NCI-H82 treated with DMSO at 0.1 percent for 48 hours (cell line): Measurements from ENCODE around the gene SMS.

ENCODE experiments used
- DNase-seq: peaks from one replicate; lab custom pipeline; 2025; ENCODE audit not compliant: unreplicated experiment; lab: John Stamatoyannopoulos, UW

The SMS gene

DNA sequence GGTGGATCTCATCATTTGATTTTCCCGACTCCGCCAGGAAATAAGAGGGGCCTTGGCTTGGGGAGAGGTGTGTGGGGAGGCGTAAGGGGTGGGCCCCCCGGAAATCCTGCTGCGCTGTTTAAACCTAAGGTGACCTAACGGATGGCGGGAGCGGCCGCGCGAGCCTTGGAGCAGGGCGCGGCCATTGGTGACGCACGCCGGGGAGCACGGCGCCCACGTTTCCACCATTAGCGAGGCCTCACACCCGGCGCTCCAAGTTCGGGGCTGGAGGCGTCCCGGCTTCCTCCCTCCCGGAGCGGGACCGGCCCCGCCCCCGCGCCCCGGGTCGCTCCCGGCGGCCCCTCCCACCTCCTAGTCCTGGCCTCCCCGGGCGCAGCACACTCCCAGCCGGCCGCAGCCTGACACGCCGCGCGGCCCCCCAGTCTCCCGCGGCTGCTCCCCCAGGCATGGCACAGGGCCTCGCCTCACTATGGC lies at the start of gene SMS:
TSS of gene SMS (plus strand) at position 354 of the 474 bp plus-strand sequence. CDS start at position 470, 116 bp downstream.
- peak; percentile 24 for DNase-seq

- DNase-seq = no peak
Observed at GRCh38 chrX:21905313-21905712, 35.2 kb upstream of the SMS start.

- DNase-seq = no peak
Observed at GRCh38 chrX:21905953-21906352, 34.6 kb upstream of the SMS start.

DNA sequence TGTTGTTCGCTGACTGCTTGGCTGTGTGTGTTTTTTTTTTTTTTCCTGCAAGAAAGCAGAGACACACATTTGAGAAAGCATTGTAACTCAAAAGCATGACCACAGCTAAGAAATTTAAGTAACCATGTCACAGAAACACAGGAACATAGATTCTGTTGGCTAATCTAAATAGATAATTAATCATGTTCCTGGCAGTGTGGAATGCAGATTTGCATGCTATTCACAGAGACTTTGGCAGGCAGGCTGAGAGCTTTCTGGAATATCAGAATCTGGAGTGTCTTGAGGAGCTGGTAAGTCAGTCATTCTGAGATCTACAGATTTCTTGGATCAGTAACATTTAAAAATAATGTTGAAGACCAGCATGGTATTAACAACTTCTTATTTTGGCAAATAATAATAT lies 33.2 kb upstream of the SMS start:
- DNase-seq = no peak

DNA sequence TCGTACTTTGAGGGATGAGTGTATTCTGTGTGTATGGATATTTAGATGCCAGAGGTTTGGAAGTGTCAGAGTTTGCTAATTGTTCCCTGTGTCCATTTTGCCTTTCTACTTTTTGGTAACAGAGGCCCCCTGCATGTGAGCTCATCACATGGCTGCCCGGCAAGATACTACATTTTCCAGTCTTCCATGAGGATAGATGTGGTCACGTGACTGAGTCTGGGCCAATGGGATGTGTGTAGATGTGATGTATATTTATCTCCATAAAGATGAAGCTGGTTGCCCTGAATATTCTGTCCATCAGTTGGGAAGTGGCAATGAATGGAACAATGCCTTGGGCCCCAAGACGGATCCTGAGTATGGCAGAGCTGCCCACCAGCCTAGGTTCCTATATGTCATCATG lies 29.0 kb upstream of the SMS start:
- DNase-seq = no peak

DNA sequence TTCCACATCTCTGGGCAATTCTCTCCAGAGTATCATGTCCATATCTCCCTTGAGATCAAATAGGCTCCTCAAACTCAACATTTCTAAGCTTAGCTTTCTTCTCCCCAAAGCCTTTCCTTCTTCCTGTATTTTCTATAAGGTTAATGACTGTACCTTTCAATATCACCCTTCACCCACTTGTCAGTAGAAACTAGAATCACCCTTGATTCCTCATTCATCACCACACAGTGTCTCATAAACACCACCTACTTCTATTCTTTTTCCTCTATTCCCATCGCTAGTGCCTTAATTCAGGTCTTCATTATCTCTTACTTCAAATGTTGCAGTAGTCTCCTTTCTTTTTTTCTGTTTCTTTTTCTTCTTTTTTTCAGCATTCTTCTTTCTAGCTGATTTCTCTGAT lies 28.3 kb upstream of the SMS start:
- no peak for DNase-seq

DNA sequence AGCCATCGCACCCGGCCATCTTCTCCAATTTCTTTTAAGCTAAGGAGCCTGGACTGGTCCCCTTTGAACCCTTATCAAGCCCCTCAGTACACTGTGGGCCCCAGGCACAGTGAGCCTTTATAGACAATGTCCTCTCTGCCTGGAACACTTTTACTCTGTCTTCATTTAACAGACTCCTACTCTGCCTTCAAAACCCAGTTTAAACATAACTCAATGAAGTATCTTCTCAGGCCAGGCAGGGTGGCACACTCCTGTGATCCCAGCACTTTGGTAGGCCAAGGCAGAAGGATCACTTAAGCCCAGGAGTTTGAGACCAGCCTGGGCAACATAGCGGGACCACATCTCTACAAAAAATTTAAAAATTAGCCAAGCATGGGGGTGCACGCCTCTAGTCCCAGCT lies 27.5 kb upstream of the SMS start:
- DNase-seq = no peak

DNA sequence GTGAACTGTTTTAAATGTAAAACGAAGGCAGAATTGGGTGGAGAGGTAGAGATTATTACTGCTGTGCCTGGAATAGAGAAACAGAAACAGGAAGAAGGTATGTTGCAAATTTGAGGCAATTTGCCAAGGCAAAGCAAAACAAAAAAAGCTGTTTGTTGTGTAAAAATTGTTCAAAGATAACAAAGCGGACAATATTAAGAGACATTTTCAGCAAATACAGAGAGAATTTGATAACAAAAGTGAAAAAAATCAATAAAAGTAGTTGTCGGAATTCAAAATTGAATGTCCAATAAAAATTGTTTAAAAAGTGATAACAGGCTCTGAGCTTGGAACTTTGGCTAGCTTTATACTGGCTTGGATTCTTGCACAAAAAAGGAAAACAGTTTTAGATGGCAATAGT lies 14.4 kb upstream of the SMS start:
- no peak for DNase-seq

GRCh38 chrX:21926527-21927278 lies 13.8 kb upstream of the SMS start:
- no peak for DNase-seq

GRCh38 chrX:21929209-21929608 lies 11.3 kb upstream of the SMS start:
- DNase-seq = no peak

- DNase-seq = no peak
Observed at GRCh38 chrX:21930986-21931385, 9.5 kb upstream of the SMS start.

DNA sequence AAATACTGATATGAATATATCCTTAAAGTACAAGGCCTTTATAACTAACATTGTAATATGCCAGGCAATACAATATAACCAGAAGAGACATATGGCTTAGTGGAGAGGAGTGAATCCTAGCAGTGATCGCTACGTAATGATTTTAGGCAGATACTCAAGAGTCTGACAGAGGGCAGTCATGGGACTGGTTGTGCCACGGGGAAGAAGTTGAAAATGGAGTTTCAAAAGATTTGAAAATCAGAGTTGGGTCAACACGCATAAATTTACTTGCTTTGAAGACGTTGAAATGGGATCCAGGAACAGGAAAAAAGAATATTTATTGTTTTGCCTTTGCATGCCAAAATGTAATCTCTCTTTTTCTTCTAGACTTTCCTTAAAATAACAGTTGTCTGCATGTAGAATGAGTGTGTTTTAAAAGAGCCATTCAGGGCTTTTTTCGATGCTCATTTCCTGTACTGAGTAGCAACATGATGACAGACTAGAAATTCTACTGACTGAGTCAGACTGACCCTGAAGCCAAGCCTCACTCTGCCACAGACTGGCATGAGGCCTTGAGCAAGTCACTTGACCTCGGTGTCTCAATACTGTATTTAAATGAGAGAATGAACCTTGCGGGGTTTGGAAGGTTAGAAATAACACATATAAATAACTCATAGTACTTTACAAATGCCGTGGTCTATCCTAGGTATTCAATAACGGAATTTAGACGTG lies 8.1 kb upstream of the SMS start:
- no peak for DNase-seq

DNA sequence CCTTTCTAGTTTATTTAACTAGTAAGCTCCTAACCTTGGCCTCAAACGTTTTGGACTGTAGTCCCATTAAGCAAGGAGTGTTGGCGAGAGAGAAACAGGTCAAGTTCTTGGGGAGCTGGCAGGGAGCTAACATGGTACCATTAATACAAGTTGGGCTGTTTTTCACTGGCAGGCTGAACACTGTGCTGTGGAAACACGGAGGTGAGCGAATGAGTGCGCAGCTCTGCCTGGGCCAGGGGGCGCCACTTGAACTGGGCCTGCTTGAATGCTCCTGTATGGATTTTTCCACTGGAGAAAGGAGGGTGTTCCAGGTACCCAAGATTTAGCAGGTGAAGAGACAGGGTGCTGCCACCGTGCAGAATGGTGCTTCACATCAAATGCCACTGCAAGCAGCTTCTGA lies 7.4 kb upstream of the SMS start:
- no peak for DNase-seq

DNA sequence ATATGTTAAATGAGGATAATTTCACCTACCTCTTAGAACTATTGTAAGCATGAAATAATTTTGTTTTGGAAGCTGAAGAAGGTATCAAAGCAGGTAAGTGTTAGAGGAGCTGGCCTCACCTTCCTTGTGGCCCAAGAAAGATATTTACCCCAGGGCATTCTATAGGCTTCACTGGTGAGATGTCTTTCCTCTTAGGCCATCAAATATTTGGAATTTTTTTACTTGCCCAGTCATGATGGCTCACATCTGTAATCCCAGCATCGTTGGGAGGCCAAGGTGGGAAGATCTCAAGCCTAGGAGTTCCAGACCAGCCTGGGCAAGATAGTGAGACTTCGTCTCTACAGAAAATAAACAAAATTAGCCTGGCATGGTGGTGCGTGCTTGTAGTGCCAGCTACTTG lies 6.1 kb upstream of the SMS start:
- DNase-seq = no peak

GRCh38 chrX:21939906-21940305 lies 603 bp upstream of the SMS start:
- no peak for DNase-seq

DNA sequence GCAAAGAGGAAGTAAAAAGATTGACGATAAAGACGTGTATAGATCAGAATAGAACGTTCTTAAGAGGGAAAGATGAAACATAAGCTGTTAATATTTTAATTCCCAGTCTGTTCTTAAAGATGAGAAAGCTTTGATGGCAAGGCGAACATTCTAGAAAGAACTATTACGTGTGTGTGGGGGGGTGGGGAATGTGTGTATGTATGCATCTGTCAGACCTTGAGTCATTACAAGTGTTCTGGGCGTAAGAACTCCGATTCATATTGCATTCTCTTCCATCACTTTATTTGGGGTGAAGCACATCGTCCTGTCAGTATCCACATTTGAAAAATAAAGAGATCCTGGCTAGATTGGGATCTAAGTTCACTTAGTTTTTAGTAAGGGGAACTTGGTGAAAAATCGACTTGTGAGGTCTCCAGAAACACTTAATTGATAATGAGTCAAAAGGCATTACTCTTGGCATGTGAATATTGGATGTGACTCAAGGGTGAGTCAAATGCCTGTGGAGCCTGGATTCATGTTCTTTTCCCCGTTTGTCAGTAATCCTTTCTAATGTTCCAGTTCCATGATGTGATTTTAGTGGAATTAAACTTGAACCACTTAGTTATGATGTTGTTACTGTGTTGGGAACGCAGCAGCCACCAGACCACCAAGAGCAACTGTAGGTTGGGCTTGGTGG lies 3.1 kb downstream of the SMS start:
- no peak for DNase-seq

- DNase-seq = no peak
Observed at GRCh38 chrX:21944136-21944615, 3.7 kb downstream of the SMS start.

DNA sequence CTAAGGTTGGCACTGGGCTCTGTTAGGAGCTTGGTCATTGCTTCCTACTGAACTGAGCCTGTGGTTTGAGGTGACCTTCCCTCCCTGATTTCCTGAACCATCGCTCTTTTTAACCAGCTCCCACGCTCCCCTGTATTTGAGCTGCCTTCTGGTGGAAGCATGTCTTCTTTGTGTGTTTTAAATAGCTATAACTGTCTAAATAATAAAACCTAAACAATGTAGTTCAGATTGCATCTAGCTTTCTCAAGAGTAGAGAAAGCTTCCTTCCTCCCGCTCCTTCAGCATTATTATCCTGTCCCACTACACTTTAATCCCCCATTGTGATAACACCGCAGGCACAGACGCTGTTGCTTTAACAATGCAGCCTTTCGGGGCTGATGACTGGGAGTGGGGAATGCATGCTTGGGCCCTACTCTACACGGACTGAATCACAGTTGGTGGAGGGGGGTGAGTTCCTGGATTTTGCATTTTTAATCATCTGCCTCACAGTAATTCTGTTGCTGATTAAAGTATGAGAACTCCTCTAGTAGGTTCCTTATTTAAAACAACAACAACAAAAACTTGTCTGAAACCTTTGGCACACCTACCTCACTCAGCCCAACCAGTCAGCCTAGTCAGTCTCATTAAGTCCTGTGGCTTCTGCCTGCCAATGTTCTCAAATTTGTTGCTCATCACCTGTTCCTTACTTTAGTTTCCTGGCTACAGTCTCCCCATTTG lies 6.6 kb downstream of the SMS start:
- peak; percentile 21 for DNase-seq

DNA sequence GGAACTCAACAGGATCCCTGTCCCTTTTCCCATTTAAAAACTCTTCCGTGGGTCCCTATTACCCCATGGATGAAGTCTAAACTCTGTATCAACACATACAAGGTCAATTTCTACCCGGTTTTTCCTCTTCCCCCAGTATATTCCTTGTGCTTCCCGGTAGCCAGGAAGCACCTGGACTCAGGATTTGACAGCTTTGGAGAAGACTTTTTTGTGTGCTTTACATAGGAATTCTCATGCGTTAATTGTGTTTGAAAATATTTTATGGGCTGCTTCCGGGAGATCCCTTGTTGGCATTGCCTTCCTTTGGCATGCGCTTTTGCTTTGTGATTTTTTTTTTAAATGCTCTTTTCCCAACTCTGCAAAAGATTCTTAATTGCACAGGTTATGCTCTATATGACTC lies 7.2 kb downstream of the SMS start:
- DNase-seq = no peak

- DNase-seq = no peak
Observed at GRCh38 chrX:21948897-21949578, 8.5 kb downstream of the SMS start.

DNA sequence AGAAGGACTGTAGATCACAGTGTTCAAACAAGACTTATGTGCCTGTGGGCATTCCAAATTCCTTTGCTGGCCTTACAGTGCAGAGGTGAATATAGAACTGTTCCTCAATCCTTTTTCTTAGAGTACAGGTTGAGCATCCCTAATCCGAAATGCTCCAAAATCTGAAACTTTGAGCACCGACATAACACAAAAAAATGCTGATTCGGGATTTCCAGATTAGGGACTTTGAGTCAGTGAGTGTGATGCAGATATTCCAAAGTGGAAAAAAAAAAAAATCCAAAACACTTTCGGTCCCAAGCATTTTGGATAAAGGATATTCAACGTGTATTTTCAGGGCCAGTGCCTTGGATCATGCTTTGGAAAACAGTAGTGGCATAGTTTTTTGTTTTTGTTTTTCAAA lies 9.2 kb downstream of the SMS start:
- no peak for DNase-seq
